Measurements from ENCODE around the gene RASAL1.
A peak's percentile ranks its signal among the peaks of the same experiment; 100 is the strongest.

RASAL1 gene

DNA sequence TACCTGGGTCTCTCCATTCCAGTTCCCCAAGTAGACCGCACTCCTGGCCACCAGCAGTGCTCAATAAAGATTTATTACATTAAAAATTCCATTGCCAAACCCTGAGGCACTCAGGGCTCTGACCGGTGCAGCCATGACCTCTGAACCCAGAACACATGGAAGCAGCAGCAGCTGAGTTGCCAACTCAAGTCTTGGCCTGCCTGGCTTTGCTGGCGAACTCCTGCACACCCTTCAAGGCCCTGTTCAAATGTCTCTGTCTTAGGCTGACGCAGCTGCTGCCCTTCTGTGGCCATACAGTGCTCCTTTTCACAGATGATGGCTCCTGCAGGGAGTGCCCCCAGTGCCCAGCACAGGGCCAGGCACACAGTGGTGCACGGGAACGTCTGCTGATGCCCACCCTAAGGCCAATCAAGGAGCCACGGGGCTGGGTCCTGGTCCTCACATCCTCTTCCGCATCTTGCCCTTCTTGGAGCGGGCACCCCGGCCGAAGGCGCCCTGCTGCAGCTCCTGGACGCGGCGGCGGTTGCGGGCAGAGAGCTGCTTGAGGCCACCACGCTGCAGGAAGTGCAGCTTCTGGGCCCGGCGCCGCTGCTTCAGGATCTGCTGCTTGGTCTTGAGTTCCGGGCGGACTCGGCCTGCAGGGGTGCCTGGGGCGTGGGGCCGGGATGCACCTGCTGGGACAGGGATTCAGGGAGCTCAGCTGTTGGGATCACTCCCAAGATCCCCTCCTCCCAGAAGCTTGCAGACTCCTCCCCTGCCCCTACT is 23.1 kb upstream of the RASAL1 start:
- Histone ChIP-seq H3K36me3 (ENCODE audit: control insufficient read depth, insufficient read depth, low read length) (peaks cover 28% of the 10 kb centered on the region), H3K27me3 (ENCODE audit: control insufficient read depth, insufficient read depth, low read length) (peaks cover 10% of the 10 kb centered on the region), H3K9me3 (ENCODE audit: control insufficient read depth, insufficient read depth, low read length) (no peaks in the 10 kb centered on the region), H3K9ac (ENCODE audit: low read depth, low read length) (no peak overlapping the region), H3K4me3 (ENCODE audit: low read depth, low read length) (no peak overlapping the region), H3K4me1 (ENCODE audit: control insufficient read depth, insufficient read depth, low read length) (peaks cover 5% of the 10 kb centered on the region)

DNA sequence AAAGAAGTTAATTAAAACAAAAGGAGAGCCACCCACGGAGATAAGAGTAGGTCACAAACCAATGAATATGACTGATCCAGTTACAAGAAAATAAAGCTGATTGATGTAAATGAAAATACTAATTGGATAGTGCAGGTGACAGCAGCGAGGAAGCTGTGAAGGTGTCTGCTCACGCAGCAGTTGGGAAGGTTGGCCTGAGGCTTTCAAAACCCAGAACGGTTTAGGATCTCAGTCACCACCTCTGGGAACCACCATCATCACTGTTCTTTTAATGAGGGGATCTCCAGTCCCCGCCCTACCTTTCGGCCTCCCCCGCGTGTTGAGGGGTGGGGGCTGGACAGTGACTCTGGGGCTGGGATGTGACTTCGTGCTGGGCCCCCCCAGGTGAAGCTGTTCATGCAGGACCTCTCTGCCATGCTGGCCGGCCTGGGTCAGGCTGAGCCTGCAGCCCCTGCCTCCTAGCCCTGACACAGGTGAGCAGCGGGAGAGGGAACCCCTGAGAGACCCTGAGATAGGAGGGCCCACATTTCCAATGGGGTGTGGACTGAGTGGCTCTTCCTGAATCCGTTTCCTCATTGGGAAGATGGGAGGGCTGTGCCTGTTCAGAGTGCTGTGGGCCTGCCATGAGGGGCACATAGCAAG is 21.8 kb upstream of the RASAL1 start:
- Histone ChIP-seq H3K9ac (ENCODE audit: low read depth, low read length) (no peak overlapping the region), H3K4me1 (ENCODE audit: control insufficient read depth, insufficient read depth, low read length) (peaks cover 7% of the 10 kb centered on the region), H3K36me3 (ENCODE audit: control insufficient read depth, insufficient read depth, low read length) (peaks cover 28% of the 10 kb centered on the region), H3K4me3 (ENCODE audit: low read depth, low read length) (no peak overlapping the region), H3K27me3 (ENCODE audit: control insufficient read depth, insufficient read depth, low read length) (peaks cover 18% of the 10 kb centered on the region), H3K9me3 (ENCODE audit: control insufficient read depth, insufficient read depth, low read length) (no peaks in the 10 kb centered on the region)

DNA sequence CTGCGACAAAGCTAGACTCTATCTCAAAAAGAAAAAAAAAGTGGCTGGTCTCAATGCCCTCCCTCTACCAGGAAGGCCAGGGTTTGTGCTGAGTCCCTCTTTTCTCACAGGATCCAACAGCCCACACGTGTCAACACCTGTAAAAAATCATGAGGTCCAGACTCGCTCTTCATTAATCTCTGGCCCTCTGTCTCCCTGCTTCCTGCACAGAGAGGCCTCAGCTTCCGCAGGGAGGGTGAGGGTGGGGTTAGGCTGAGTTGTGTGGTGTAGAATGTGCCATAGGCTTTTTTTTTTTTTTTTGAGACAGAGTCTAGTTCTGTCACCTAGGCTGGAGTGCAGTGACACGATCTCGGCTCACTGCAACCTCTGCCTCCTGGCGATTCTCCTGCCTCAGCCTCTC is 20.1 kb upstream of the RASAL1 start:
- no peak overlapping the region for H3K9ac ChIP-seq (ENCODE audit: low read depth, low read length)
- H3K4me3 ChIP-seq (ENCODE audit: low read depth, low read length) = no peak overlapping the region
- H3K4me1 ChIP-seq (ENCODE audit: control insufficient read depth, insufficient read depth, low read length) = peaks cover 3% of the 10 kb centered on the region
- peaks cover 30% of the 10 kb centered on the region for H3K27me3 ChIP-seq (ENCODE audit: control insufficient read depth, insufficient read depth, low read length)
- H3K36me3 ChIP-seq (ENCODE audit: control insufficient read depth, insufficient read depth, low read length) = peaks cover 27% of the 10 kb centered on the region
- H3K9me3 ChIP-seq (ENCODE audit: control insufficient read depth, insufficient read depth, low read length) = no peaks in the 10 kb centered on the region

DNA sequence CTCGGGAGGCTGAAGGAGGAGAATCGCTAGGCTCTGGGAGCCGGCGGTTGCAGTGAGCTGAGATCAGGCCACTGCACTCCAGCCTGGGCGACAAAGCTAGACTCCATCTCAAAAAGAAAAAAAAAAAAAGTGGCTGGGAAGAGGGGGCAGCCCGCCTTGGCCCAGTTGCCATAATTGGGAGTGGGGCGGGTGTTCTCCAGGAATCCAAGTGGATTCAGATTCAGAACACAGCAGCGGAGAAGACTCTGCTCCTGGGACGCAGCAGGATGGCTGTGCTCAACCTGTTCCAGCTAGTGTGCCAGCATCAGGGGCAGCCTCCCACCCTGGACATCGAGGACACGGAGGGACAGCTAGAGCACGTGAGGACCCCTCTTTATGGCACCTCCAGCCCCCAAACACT is 19.5 kb upstream of the RASAL1 start:
- no peak overlapping the region for H3K9ac ChIP-seq (ENCODE audit: low read depth, low read length)
- no peaks in the 10 kb centered on the region for H3K9me3 ChIP-seq (ENCODE audit: control insufficient read depth, insufficient read depth, low read length)
- H3K4me3 ChIP-seq (ENCODE audit: low read depth, low read length) = peak overlapping the region; percentile 59
- H3K27me3 ChIP-seq (ENCODE audit: control insufficient read depth, insufficient read depth, low read length) = peaks cover 35% of the 10 kb centered on the region
- peaks cover 22% of the 10 kb centered on the region for H3K36me3 ChIP-seq (ENCODE audit: control insufficient read depth, insufficient read depth, low read length)
- peaks cover 3% of the 10 kb centered on the region for H3K4me1 ChIP-seq (ENCODE audit: control insufficient read depth, insufficient read depth, low read length)

DNA sequence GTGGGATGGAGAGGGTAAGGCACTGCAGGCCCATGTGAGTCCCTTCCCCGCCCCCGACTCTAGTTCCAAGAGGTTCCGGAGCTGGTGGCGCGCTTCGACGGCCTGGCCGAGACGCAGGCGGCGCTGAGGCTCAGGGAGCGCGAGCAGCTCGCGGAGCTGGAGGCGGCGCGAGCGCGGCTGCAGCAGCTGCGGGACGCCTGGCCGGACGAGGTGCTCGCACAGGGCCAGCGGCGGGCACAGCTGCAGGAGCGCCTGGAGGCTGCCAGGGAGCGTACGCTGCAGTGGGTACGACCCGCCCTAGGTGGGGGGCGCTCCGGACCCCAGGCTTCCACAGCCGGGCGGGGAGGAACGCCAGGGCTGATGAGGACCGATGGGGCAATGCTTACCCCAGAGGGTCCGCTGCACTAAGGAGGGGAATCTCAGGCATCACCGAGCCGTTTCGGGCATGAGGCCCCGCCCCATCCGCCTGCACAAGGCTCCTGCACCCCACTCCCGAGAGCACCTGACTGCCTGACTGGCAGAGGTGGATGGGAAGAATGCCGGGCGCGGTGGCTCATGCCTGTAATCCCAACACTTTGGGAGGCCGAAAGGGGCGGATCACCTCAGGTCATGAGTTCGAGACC is 18.9 kb upstream of the RASAL1 start:
- no peak overlapping the region for H3K9ac ChIP-seq (ENCODE audit: low read depth, low read length)
- no peaks in the 10 kb centered on the region for H3K9me3 ChIP-seq (ENCODE audit: control insufficient read depth, insufficient read depth, low read length)
- peak overlapping the region; percentile 59 for H3K4me3 ChIP-seq (ENCODE audit: low read depth, low read length)
- H3K27me3 ChIP-seq (ENCODE audit: control insufficient read depth, insufficient read depth, low read length) = peaks cover 39% of the 10 kb centered on the region
- H3K36me3 ChIP-seq (ENCODE audit: control insufficient read depth, insufficient read depth, low read length) = peaks cover 17% of the 10 kb centered on the region
- peaks cover 6% of the 10 kb centered on the region for H3K4me1 ChIP-seq (ENCODE audit: control insufficient read depth, insufficient read depth, low read length)

DNA sequence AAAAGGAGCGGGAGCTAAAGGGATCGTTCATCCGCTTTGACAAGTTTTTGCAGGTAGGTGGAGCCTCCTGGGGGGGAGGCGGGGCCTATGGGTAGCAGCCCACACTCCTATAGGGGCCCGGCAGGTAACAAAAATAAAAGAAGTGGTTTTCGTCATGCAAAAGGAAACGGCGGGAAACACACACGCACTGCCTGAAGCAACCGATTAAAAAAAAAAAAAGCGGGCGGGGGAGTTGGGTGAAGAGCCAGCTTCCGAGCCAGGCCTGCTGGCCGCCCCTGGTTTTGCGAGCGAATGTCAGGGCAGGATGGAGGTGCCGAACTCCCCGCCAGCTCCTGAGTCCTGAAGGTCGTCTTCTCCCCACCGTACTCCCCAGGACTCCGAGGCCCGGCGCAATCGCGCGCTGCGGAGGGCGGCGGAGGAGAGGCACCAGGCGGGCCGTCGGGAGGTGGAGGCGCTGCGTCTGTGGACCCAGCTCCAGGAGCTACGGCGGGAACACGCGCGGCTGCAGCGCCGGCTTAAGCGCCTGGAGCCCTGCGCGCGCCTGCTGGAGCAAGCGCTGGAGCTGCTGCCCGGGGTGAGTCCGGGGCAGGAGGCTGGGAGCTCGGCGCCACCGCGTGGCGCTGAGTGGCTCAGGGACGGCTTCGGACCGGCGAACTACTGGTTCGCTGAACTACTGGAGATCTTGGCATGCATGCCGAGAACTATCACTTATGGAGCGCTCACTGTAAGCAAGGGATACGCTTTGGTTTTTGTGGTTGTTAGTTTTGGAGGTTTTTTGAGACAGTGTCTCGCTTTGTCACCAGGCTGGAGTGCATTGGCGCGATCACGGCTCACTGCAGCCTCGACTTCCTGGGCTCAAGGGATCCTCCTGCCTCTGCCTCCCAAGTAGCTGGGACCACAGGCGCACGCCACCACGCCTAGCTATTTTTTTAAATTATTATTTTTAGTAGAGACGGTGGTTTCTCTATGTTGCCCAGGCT is 17.6 kb upstream of the RASAL1 start:
- Histone ChIP-seq H3K27me3 (ENCODE audit: control insufficient read depth, insufficient read depth, low read length) (peaks cover 39% of the 10 kb centered on the region), H3K4me3 (ENCODE audit: low read depth, low read length) (peak overlapping the region; percentile 62)

DNA sequence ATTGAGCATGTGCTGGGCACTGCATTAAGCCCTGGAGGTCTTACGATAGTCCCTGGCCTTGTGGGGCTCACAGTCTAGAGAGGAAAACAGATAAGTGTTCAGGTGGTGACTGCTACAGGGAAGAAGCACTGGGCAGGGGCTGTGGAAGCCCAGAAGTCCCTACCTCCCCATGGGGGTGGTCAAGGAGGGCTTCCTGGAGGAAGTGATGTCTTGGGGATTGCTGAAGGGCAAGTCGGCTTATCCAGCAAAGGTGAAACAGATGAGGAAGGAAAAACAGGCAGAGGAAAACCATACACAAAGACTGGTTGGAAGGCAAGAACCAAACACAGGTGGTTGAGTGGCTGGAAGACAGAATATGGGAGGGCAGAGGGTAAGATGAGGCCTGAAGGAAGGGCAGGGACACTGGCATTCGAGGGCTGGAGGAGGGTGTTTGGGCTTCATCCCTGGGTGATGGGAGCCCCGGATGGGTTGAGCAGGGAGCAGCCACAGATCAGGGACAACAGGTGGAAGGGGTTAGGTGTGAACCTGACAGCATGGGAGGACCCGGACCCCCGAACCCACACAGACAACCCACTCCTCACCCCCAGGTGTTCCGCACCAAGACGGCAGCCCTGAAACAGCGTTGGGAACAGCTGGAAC is 16.8 kb upstream of the RASAL1 start:
- Histone ChIP-seq H3K27me3 (ENCODE audit: control insufficient read depth, insufficient read depth, low read length) (peaks cover 39% of the 10 kb centered on the region), H3K9me3 (ENCODE audit: control insufficient read depth, insufficient read depth, low read length) (no peaks in the 10 kb centered on the region), H3K9ac (ENCODE audit: low read depth, low read length) (no peak overlapping the region), H3K36me3 (ENCODE audit: control insufficient read depth, insufficient read depth, low read length) (no peaks in the 10 kb centered on the region), H3K4me3 (ENCODE audit: low read depth, low read length) (peak overlapping the region; percentile 62), H3K4me1 (ENCODE audit: control insufficient read depth, insufficient read depth, low read length) (peaks cover 6% of the 10 kb centered on the region)

More for the DNA sequence above, 17.6 kb upstream of the RASAL1 start:
- Histone ChIP-seq H3K36me3 (ENCODE audit: control insufficient read depth, insufficient read depth, low read length) (peaks cover 4% of the 10 kb centered on the region), H3K9ac (ENCODE audit: low read depth, low read length) (peak overlapping the region; percentile 47), H3K9me3 (ENCODE audit: control insufficient read depth, insufficient read depth, low read length) (no peaks in the 10 kb centered on the region), H3K4me1 (ENCODE audit: control insufficient read depth, insufficient read depth, low read length) (peaks cover 6% of the 10 kb centered on the region)

DNA sequence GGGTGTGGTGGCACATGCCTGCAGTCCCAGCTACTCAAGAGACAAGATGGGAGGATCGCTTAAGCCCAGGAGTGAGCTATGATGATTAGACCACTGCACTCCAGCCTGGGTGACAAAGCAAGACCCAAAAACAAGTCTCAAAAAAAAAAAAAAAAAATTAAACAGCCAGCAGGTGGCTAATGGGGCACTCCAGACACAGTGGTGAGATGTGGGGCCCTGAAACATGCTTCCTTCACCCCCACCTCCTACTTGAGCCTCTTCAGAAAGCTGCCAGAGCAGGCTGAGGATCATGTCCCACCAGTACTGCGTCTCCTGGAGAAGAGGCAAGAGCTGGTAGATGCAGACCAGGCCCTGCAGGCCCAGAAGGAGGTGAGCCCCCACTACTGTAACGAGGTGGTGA is 16.1 kb upstream of the RASAL1 start:
- Histone ChIP-seq H3K36me3 (ENCODE audit: control insufficient read depth, insufficient read depth, low read length) (no peaks in the 10 kb centered on the region), H3K27me3 (ENCODE audit: control insufficient read depth, insufficient read depth, low read length) (peaks cover 39% of the 10 kb centered on the region), H3K4me1 (ENCODE audit: control insufficient read depth, insufficient read depth, low read length) (peaks cover 6% of the 10 kb centered on the region), H3K9ac (ENCODE audit: low read depth, low read length) (no peak overlapping the region), H3K9me3 (ENCODE audit: control insufficient read depth, insufficient read depth, low read length) (no peaks in the 10 kb centered on the region), H3K4me3 (ENCODE audit: low read depth, low read length) (no peak overlapping the region)

DNA sequence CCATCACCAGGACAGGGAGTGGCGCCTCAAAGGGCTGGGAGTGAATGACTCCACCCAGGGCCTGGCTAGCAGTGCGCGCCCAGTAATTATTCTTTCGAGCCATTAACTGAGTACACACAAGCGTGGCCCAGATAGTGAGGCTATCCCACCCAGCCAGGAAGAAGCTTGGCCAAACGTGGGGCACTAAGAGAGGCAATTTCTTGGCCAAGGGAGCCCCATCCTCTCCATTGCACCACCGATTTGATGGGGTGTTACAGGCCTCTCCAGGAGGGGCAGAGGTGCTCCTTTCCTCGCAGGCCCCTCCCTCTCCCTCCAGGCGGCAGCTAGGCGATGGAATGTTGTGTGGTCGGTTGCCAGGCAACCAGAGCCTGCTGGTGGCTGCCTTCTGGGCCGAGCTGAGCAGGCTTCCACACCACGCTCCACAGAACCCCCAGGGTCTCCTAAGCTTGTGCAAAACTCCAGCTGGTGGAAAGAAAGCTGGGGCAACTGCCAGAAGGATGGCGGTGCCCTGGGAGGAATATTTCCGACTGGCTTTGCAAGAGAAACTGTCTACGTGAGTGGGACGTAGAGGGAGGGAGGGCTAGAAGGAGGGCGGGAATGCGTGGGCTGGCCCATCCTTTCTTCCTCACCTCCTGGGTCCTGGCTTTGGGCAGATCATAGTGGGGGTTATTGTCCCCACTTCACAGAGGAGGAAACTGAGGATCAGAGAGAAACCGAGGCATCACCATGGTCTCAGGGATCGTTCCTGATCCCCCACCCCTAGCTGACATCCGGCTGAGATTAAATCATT is 14.0 kb upstream of the RASAL1 start, which contains the start of gene CFAP73:
CFAP73 (plus strand) TSS at position 364 of the 790 bp plus-strand sequence; CDS start at position 498, 134 bp downstream.
- peaks cover 6% of the 10 kb centered on the region for H3K4me1 ChIP-seq (ENCODE audit: control insufficient read depth, insufficient read depth, low read length)
- H3K27me3 ChIP-seq (ENCODE audit: control insufficient read depth, insufficient read depth, low read length) = peaks cover 36% of the 10 kb centered on the region
- H3K36me3 ChIP-seq (ENCODE audit: control insufficient read depth, insufficient read depth, low read length) = no peaks in the 10 kb centered on the region
- no peak within 1 kb of the TSS for H3K9ac ChIP-seq (ENCODE audit: low read depth, low read length)
- H3K4me3 ChIP-seq (ENCODE audit: low read depth, low read length) = peak within 1 kb of the TSS; percentile 30
- H3K9me3 ChIP-seq (ENCODE audit: control insufficient read depth, insufficient read depth, low read length) = no peaks in the 10 kb centered on the region

DNA sequence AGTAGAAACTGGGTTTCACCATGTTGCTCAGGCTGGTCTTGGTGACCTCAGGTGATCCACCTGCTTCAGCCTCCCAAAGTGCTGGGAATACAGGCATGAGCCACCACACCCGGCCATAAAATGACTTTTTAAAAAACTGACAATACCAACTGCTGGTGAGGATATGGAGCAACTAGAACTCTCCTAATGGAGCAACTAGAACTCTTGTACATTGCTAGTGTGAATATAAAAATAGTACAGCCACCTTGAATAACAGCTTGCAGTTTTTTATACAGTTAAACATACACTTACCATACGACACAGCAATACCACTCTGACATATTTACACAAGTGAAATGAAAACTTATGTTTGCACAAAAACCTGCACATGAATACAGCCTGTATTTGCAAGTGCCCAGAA is 11.4 kb upstream of the RASAL1 start:
- Histone ChIP-seq H3K27me3 (ENCODE audit: control insufficient read depth, insufficient read depth, low read length) (peaks cover 18% of the 10 kb centered on the region), H3K4me3 (ENCODE audit: low read depth, low read length) (no peak overlapping the region), H3K9ac (ENCODE audit: low read depth, low read length) (no peak overlapping the region), H3K36me3 (ENCODE audit: control insufficient read depth, insufficient read depth, low read length) (no peaks in the 10 kb centered on the region), H3K4me1 (ENCODE audit: control insufficient read depth, insufficient read depth, low read length) (peaks cover 5% of the 10 kb centered on the region), H3K9me3 (ENCODE audit: control insufficient read depth, insufficient read depth, low read length) (no peaks in the 10 kb centered on the region)

All from iPS-15b (cell line).